Trophoblast cell (in vitro differentiated cells and primary cell): ENCODE measurements around the gene DOCK2.

ENCODE experiments used
- DNase-seq, 2 donors: peaks; one replicate each; pipeline ENCODE4 v3.0.0-alpha.2; 2016
- H2AFZ ChIP-seq: 2 replicates; pipeline ENCODE4 v1.6.1; 2013; ENCODE audit warnings: low read length, moderate library complexity, mild to moderate bottlenecking; ENCODE audit not compliant: insufficient read depth, poor library complexity
- H2AK5ac ChIP-seq: 2 replicates; pipeline ENCODE4 v1.6.1; 2013; ENCODE audit warnings: mild to moderate bottlenecking, low read length
- H2BK120ac ChIP-seq: 2 replicates; pipeline ENCODE4 v1.6.1; 2013; ENCODE audit warnings: low read length, mild to moderate bottlenecking, moderate library complexity; ENCODE audit not compliant: insufficient read depth, poor library complexity
- H2BK12ac ChIP-seq: 2 replicates; pipeline ENCODE4 v1.6.1; 2013; ENCODE audit warnings: mild to moderate bottlenecking, low read length, moderate library complexity
- H2BK5ac ChIP-seq: 2 replicates; pipeline ENCODE4 v1.6.1; 2013; ENCODE audit warnings: low read length, low read depth, moderate library complexity, mild to moderate bottlenecking; ENCODE audit not compliant: poor library complexity
- H3K14ac ChIP-seq: 2 replicates; pipeline ENCODE4 v1.6.1; 2013; ENCODE audit warnings: mild to moderate bottlenecking, low read length
- H3K18ac ChIP-seq: 2 replicates; pipeline ENCODE4 v1.6.1; 2013; ENCODE audit warnings: mild to moderate bottlenecking, low read length
- H3K23ac ChIP-seq: 2 replicates; pipeline ENCODE4 v1.6.1; 2013; ENCODE audit warnings: low read length
- H3K27ac ChIP-seq: 2 replicates; pipeline ENCODE4 v1.5.1; 2013; ENCODE audit warnings: low read depth, mild to moderate bottlenecking, inconsistent platforms, low read length, moderate library complexity
- H3K27me3 ChIP-seq: 2 replicates; pipeline ENCODE4 v1.6.1; 2013; ENCODE audit warnings: inconsistent platforms, mild to moderate bottlenecking, low read length, moderate library complexity; ENCODE audit not compliant: insufficient read depth
- H3K36me3 ChIP-seq, 2 experiments: 1 replicate in 1 of 2; 2 replicates in 1 of 2; pipeline ENCODE4 v1.6.1; 2013; ENCODE audit warnings: low read length in 2 of 2, mild to moderate bottlenecking in 2 of 2, moderate library complexity in 1 of 2; ENCODE audit not compliant: insufficient read depth in 2 of 2, control insufficient read depth in 1 of 2
- H3K4ac ChIP-seq: 2 replicates; pipeline ENCODE4 v1.6.1; 2013; ENCODE audit warnings: low read depth, mild to moderate bottlenecking, low read length, moderate library complexity
- H3K4me1 ChIP-seq, 2 experiments: 1 replicate in 1 of 2; 2 replicates in 1 of 2; pipeline ENCODE4 v1.6.1; 2013; ENCODE audit warnings: low read length in 2 of 2, mild to moderate bottlenecking in 2 of 2, moderate library complexity in 1 of 2; ENCODE audit not compliant: insufficient read depth in 2 of 2, control insufficient read depth in 1 of 2
- H3K4me2 ChIP-seq: 2 replicates; pipeline ENCODE4 v1.6.1; 2013; ENCODE audit warnings: inconsistent platforms, mild to moderate bottlenecking, low read length, moderate library complexity
- H3K4me3 ChIP-seq: 2 replicates; pipeline ENCODE4 v1.5.1; 2013; ENCODE audit warnings: mild to moderate bottlenecking, low read depth, low read length, inconsistent platforms
- H3K79me1 ChIP-seq: one replicate; pipeline ENCODE4 v1.6.1; 2013; ENCODE audit warnings: low read length
- H3K79me2 ChIP-seq: 2 replicates; pipeline ENCODE4 v1.6.1; 2013; ENCODE audit warnings: low read length, mild to moderate bottlenecking; ENCODE audit not compliant: control insufficient read depth, insufficient read depth, poor library complexity
- H3K9ac ChIP-seq: 2 replicates; pipeline ENCODE4 v1.6.1; 2013; ENCODE audit warnings: mild to moderate bottlenecking, low read length
- H3K9me3 ChIP-seq: 2 replicates; pipeline ENCODE4 v1.6.1; 2013; ENCODE audit warnings: low read depth, mild to moderate bottlenecking, control low read depth, inconsistent platforms, low read length; ENCODE audit not compliant: insufficient read depth
- H4K12ac ChIP-seq: 2 replicates; pipeline ENCODE4 v1.6.1; 2013; ENCODE audit warnings: low read depth, mild to moderate bottlenecking, low read length, moderate library complexity
- H4K8ac ChIP-seq: 2 replicates; pipeline ENCODE4 v1.6.1; 2013; ENCODE audit warnings: low read depth, mild to moderate bottlenecking, low read length, moderate library complexity
- H4K91ac ChIP-seq: one replicate; pipeline ENCODE4 v1.6.1; 2013; ENCODE audit warnings: low read depth, mild to moderate bottlenecking, low read length, moderate library complexity
- WGBS: extraction: QIAGEN DNeasy Blood & Tissue Kit; methylation state at CpG from one replicate; pipeline ENCODE4 v1.1.7; 2013; ENCODE audit warnings: missing lambda C conversion rate; ENCODE audit not compliant: insufficient read length, insufficient coverage; ENCODE audit errors: extremely low coverage; 5-methylcytosine and 5-hydroxymethylcytosine counted together

DOCK2 gene

DNA sequence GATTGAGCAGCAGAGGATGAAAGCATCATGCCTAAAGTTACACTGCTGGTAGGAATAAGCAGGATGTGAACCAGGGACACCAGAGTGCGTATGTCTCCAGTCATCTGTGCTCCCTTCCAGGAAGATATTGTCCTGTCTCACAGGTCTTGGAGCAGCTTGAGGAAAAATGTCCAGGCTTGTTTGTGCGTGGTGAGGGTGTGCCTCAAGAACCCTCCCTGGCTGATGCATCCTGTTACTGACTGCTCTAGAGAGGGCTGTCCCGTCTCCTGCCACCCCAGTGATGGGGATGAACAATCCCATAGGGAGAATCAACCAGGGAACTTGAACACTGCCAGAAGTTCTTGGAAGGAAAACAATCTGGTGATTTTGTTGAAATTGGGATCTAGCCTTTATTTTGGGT, 211.2 kb downstream of the DOCK2 start:
- no peak overlapping the region for H3K9ac ChIP-seq
- no peak overlapping the region for H3K18ac ChIP-seq
- no peak overlapping the region for H3K27ac ChIP-seq
- H2BK5ac ChIP-seq = no peak overlapping the region
- no peak overlapping the region for H4K12ac ChIP-seq
- H3K4me2 ChIP-seq = no peak overlapping the region
- H2BK120ac ChIP-seq = no peak overlapping the region
- no peaks in the 10 kb centered on the region for H3K9me3 ChIP-seq
- H3K4ac ChIP-seq = no peak overlapping the region
- H3K23ac ChIP-seq = no peak overlapping the region
- DNase-seq = no peak
- H3K4me3 ChIP-seq = no peak overlapping the region
- H3K79me2 ChIP-seq = no peaks in the 10 kb centered on the region
- H4K91ac ChIP-seq = no peak overlapping the region
- no peak overlapping the region for H4K8ac ChIP-seq
- H3K27me3 ChIP-seq = no peaks in the 10 kb centered on the region
- no peaks in the 10 kb centered on the region for H3K36me3 ChIP-seq
- no peak overlapping the region for H3K14ac ChIP-seq
- no peaks in the 10 kb centered on the region for H3K4me1 ChIP-seq
- no peaks in the 10 kb centered on the region for H3K79me1 ChIP-seq
- H2BK12ac ChIP-seq = no peak overlapping the region
- H2AFZ ChIP-seq = no peak overlapping the region
- no peak overlapping the region for H2AK5ac ChIP-seq
- WGBS = no CpG with 5 or more reads among the region's 3 CpGs

DNA sequence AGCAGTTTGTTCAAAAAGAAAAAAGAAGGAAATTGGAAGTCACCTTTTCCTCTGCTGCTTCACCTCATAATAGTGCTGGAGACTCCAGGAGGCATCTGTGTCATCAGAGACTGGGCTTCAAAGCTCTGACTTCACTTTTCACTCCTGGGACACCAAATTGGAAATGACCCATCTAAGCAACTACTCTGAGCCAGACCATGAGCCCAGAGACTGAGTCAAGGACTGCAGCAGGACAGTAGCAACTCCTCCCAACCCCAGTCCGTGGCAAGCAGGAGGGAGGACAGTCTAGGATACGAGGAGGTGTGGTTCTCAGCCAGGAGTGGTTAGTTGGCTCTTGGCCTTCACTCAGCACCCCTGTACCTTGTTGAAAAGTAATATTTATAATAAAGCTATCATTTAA, 211.7 kb downstream of the DOCK2 start:
- no peak overlapping the region for H3K4me2 ChIP-seq
- H3K27me3 ChIP-seq = no peaks in the 10 kb centered on the region
- H2BK12ac ChIP-seq = no peak overlapping the region
- H2AFZ ChIP-seq = no peak overlapping the region
- H3K36me3 ChIP-seq = no peaks in the 10 kb centered on the region
- H3K18ac ChIP-seq = no peak overlapping the region
- no peak overlapping the region for H3K23ac ChIP-seq
- no peak overlapping the region for H2AK5ac ChIP-seq
- H2BK120ac ChIP-seq = no peak overlapping the region
- H3K27ac ChIP-seq = no peak overlapping the region
- H2BK5ac ChIP-seq = no peak overlapping the region
- H3K14ac ChIP-seq = no peak overlapping the region
- H3K79me2 ChIP-seq = no peaks in the 10 kb centered on the region
- no peak overlapping the region for H3K4ac ChIP-seq
- no peaks in the 10 kb centered on the region for H3K4me1 ChIP-seq
- no peak overlapping the region for H4K8ac ChIP-seq
- no peak overlapping the region for H3K4me3 ChIP-seq
- DNase-seq = no peak
- H4K12ac ChIP-seq = no peak overlapping the region
- H3K9me3 ChIP-seq = no peaks in the 10 kb centered on the region
- no peak overlapping the region for H3K9ac ChIP-seq
- WGBS = no CpG with 5 or more reads among the region's 2 CpGs
- H4K91ac ChIP-seq = no peak overlapping the region
- H3K79me1 ChIP-seq = no peaks in the 10 kb centered on the region

DNA sequence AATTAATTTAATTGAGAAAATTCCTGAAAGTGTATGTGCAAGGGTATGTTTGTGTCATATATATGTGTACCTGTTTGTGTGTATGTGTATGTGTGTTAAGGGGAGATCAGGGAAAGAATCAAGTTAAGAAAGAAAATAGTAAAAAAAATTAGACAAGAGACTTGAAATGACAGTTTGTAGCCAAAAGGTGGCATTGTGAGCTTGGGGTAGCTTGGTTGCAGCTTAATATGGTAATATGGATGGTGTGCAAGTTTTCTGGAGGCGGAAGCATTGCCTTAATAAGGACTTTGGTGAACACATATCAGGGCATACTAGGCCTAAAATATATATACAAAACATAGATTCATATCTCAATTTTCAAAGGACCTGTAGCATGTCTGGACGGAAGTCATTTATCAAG, 213.3 kb downstream of the DOCK2 start:
- no CpG with 5 or more reads among the region's 2 CpGs for WGBS

DNA sequence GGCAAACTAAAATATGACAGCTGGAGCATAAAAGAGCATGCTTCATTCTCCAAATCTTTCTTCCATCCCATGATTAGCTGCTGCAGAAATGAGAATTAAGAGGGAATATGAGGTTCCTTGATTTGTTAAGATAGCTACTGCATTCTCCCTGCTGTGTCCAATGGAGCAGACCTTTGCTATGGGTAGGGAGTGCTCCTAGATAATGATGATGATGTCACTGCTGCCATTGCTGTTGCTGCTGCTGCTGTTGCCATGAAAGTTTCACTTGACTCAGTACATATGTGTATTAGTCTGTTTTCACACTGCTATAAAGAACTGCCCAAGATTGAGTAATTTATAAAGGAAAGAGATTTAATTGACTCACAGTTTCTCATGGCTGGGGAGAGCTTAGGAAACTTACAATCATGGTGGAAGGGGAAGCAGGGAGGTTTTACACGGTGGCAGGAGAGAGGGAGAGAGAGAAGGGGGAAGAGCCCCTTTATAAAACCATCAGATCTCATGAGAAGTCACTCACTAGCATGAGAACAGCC, 214.3 kb downstream of the DOCK2 start:
- no peaks in the 10 kb centered on the region for H3K4me1 ChIP-seq
- no peak overlapping the region for H4K12ac ChIP-seq
- H3K23ac ChIP-seq = no peak overlapping the region
- no peak overlapping the region for H3K4ac ChIP-seq
- H3K36me3 ChIP-seq = no peaks in the 10 kb centered on the region
- H3K9me3 ChIP-seq = no peaks in the 10 kb centered on the region
- no peak overlapping the region for H3K18ac ChIP-seq
- no peaks in the 10 kb centered on the region for H3K27me3 ChIP-seq
- no peak overlapping the region for H3K4me2 ChIP-seq
- H4K91ac ChIP-seq = no peak overlapping the region
- no peak overlapping the region for H3K27ac ChIP-seq
- WGBS = no CpG with 5 or more reads among the region's 1 CpG
- H2AK5ac ChIP-seq = no peak overlapping the region
- no peak overlapping the region for H2BK5ac ChIP-seq
- DNase-seq = no peak
- no peak overlapping the region for H2AFZ ChIP-seq
- no peak overlapping the region for H4K8ac ChIP-seq
- no peak overlapping the region for H3K4me3 ChIP-seq
- no peak overlapping the region for H3K9ac ChIP-seq
- H3K14ac ChIP-seq = no peak overlapping the region
- no peaks in the 10 kb centered on the region for H3K79me2 ChIP-seq
- H2BK120ac ChIP-seq = no peak overlapping the region
- H2BK12ac ChIP-seq = no peak overlapping the region
- H3K79me1 ChIP-seq = no peaks in the 10 kb centered on the region

More for the DNA sequence above, 213.3 kb downstream of the DOCK2 start:
- Histone ChIP-seq H3K18ac (no peak overlapping the region), H3K4ac (no peak overlapping the region), H4K91ac (no peak overlapping the region), H3K36me3 (no peaks in the 10 kb centered on the region), H2BK5ac (no peak overlapping the region), H3K4me2 (no peak overlapping the region), H4K12ac (no peak overlapping the region), H3K23ac (no peak overlapping the region), H2AK5ac (no peak overlapping the region), H2AFZ (no peak overlapping the region), H3K9ac (no peak overlapping the region), H3K4me1 (no peaks in the 10 kb centered on the region), H3K79me2 (no peaks in the 10 kb centered on the region), H2BK120ac (no peak overlapping the region), H3K27me3 (no peaks in the 10 kb centered on the region), H3K14ac (no peak overlapping the region), H3K27ac (no peak overlapping the region), H3K79me1 (no peaks in the 10 kb centered on the region), H4K8ac (no peak overlapping the region), H3K9me3 (no peaks in the 10 kb centered on the region), H2BK12ac (no peak overlapping the region), H3K4me3 (no peak overlapping the region)
- no peak for DNase-seq
